T1000 (cell line): ENCODE measurements around the gene CFAP97D2.
"Not testable (repeated sequence)": the region's sequence is repeated elsewhere in the genome, so short reads cannot be mapped to it uniquely, and the experiment has no call there.

Experiments used
- DNase-seq: peaks from one replicate; lab custom pipeline; 2025; ENCODE audit warnings: mixed read lengths; lab: John Stamatoyannopoulos, UW

CFAP97D2 gene

DNA sequence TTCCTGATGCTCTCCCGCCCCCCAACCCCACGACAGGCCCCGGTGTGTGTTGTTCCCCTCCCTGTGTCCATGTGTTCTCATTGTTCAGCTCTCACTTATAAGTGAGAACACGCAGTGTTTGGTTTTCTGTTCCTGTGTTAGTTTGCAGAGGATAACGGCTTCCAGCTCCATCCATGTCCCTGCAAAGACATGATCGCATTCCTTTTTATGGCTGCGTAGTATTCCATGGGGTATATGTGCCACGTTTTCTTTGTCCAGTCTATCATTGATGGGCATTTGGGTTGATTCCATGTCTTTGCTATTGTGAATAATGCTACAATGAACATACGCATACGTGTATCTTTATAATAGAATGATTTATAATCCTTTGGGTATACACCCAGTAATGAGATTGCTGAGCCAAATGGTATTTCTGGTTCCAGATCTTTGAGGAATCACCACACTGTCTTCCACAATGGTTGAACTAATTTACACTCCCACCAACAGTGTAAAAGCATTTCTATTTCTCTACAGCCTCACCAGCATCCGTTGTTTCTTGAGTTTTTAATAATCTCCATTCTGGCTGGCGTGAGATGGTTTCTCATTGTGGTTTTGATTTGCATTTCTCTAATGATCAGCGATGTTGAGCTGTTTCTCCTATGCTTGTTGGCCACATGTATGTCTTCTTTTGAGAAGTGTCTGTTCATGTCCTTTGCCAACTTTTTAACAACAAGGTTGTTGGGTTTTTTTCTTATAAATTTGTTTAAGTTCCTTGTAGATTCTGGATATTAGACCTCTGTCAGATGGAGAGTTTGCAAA is 20.0 kb upstream of the CFAP97D2 start:
- DNase-seq = not testable (repeated sequence)

DNA sequence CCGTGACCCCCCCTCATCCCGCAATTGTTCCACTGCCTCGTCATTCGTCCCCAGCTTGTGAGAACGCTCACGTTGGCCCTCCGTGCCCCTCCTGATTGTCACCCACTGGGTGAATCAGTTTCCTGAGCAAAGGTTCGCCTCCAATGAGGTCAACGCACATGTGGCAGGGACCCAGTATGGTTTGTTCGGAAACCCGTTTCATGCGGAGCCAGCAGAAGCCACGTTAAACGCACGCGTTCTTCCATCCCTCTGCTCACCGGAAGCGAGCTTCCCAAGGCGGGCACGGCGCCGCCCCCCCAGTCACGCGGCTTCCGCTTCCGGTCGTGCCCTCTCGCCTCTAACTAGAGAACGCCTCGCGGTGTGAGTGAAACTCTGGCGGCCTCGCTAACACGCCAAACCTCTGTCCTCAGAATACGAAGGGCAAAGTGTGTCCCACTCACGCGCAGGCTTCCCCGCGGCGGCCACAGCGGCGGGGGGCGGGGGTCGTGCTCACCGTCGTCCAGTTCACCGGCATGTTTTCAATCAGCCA is 18.0 kb upstream of the CFAP97D2 start:
- no peak for DNase-seq

DNA sequence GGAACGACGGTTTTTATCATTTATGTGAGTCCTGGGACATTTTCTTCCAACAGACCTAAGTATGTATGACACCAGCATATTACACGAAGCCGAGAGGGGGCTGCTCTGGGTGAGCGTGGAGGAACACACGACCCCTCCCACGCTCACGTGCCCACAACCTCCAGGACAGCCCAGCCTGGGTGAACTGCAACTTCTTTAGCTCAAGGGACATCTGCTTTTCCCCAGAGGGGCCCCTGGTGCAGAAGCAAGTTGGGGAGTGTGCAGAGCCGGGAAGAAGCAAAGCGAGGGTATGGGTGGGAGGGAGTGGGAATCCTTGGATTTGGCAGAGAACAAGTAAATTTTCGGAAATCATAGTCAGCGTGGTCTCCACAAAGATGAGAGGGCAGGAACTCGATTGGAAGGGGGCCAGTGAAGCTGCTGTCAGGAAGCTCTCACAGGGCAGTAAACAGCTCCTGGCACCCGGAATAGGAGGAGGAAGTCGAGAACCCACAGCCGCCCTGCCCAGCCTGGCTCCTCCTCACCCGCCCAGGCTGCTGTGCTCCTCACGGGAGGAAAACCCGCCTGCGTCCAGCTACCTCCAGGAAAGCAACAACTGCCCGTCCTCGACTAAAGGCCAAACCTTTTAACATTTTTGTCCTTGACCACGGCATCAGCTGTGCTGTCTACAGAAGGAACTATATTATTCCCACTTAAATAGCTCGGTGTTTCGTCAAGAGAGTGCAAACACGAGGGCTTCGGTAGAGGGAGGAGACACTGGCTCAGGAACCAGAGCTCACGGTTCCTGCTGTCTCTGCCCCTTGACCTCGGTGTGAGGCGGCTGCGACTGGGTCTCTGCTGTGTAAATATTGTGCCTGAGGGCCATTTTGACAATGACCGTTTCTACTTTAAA is 17.2 kb upstream of the CFAP97D2 start:
- DNase-seq = no peak

DNA sequence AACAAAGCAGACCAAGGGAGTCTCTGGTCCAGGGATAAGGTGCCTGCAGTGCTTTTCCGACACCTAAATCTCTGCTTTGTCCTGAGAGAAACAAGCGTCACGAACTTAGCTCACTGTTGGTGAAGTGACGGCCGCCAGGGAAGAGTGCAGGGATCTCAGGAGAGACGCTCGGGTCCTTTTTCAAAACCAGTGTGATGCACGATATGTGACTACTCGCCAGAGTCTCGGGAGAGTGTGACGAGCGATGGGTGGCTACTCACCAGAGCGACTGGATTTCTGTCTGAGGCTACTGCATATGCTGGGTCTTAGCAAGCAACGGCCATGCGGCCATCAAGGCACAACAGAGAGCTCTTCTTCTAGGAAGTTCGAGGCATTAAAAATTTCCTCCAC is 16.5 kb upstream of the CFAP97D2 start:
- no peak for DNase-seq

DNA sequence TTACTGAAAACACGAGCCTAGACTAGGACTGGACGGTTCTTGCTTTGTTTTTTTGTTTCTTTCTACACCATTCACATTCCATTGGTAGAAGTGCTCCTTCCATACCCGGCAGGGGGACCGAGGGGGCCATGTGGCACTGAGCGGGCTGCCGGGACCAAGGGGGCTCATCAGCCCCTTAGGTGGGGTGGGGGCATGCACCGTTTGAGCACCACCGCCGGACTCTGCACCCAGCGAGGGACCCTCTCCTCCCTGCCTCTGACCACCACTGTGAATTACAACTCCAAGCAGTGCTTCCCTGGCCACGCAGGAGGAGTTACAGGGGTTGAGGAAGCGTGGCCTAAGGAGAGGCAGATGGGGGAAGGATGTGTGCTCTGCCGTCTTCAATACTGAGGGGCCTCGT is 15.0 kb upstream of the CFAP97D2 start:
- DNase-seq = no peak

DNA sequence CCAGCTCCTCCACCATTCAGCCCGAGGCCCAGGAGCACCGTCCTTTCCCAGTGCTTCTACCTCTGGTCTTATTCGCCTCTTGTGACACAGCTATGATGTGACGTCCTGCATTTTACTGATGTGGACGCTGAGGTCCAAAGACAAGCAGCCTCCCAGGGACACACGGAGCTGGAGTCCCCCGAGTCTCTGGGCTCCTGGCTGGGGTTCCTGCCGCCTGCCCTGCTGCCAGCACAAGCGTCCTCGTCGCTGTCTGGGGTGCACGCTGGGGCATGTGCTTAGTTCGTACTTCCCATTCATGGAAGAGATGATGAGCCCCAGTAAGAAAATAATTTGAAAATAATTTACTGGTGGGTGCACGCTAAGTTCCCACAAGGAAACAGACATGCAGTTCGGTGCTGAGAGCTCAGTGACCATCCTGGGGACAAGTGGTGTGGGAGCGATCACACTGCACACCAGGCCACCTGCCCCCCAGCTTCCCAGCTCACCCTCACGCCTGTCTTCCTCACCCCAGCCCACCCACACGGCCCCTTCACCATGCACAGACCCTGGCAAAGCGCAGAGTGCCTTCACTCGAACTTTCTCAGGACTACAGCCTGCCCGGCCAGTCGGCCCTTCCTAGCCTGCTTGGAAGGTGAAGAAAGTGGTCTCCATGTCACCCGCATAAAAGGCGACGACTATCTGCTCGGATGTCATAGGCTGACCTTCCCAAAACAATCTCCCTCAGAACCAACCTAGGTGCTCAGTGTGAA is 14.2 kb upstream of the CFAP97D2 start:
- DNase-seq = no peak

DNA sequence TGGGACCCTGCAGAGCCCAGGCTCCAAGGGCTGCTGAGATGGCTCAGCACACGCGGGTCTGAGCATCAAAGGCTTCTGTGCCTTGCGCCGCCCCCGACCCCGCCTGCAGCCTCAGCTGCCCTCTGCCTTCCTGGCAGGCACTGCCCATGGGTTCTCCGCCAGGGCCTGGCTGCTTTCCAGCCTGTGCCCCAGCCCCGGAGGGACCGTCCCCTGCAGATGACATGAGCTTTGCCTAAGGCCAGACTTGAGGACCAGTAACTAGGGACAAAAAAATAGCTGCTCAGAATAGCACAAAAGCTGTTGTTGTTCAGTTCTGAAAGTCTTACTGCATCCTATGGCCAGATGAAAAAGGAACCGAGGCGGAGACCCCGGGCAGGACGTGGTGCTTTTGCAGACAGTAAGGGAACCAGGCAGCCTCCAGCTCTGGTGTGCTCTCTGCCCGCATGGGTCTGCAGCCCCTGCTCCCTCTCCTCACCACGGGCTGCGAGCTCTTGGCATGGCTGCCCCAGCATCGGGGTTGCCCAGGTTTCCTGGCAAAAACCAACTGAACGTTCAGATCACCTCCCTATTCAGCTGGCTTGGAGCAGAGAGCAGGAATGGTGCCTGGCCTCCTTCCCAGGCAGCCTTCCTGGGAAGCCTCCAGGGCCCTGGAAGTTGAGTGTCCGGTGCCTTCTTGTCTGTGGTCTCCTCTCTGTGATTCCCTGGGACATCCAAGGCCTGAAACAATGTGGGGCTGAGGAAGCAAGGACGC is 12.5 kb upstream of the CFAP97D2 start:
- DNase-seq = no peak

DNA sequence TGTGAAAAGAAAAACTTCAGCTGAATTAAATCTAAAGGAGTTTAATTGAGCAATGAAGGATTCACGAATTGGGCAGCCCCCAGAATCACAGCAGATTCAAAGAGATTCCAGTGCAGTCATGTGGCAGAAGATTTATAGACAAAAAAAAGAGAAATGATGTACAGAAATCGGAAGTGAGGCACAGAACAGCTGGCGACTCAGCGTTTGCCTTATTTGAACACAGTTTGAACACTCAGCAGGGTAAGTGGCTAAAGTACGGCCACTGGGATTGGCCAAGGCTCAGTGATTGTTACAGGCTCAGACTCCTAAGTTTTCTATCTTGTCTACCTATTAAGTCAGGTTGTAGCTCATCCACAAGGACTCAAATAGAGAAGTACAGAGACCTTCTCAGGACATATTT is 11.6 kb upstream of the CFAP97D2 start:
- no peak for DNase-seq

DNA sequence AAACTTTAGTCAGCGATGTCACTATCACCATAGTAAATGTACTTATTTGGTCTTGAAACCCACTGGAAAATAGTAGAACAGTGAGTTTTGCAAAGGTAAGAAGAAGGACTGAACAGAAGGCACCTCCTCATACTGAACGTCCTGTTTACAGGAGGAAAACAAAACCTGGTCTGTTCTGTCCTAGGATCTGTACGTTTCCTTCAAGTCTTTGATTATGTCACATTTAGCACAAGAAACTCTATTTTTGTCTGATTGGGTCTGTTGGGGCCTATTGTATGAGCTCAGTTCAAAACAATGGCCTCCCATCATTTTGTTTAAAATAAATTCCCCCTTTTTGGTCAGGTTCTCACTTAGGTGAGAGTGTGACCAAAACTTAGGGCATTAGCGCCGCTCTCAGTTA is 11.2 kb upstream of the CFAP97D2 start:
- DNase-seq = no peak

DNA sequence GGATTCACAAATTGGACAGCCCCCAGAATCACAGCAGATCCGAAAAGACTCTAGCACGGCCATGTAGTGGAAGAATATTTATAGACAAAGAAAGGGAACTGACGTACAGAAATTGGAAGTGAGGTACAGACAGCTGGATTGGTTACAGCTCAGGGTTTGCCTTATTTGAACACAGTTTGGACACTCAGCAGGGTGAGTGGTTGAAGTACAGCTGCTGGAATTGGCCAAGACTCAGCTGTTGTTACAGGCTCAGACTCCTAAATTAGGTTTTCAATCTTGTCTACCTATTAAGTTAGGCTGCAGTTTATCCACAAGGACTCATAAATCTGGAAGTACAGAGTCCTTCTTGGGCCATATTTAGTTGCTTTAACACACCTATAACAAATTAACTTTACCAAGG is 5.8 kb upstream of the CFAP97D2 start:
- no peak for DNase-seq

DNA sequence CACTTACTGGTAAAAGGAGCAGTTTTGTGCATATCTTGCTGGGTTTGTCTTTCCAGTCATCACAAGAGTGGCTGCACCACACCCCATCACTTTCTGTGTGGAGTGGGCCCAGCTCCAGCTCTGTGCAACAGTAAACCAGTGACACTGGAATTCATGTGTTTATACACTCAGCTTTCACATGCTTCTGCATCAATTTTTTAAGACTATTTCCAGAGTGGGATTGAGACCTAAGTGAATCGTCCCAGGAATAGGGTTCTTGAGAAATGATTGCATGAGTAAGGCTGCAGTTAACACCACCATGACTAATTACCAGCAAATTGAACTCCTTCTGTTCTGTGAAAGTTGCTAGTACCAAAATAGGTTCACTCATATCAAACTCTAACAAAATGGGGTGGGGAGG is 5.3 kb upstream of the CFAP97D2 start:
- no peak for DNase-seq

DNA sequence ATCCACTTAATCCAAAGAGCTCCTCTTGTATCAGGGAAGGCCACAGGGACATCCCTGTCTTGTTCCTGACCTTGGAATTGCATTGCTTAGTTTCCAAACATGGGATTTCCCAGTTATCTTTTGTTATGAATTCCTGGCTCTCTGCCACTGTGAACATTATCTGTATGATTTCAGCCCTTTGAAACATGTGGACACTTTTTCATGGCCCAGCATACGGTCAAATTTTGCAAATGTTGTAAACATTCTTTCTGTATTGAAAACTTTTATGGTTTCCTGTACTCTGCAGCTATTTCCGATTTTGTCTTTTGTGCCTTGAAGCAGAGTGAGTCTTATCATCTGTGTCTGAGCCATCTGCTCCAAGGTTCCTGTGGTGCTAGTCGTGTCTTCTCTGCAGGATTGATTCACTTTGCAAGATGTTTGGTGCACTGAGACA is 4.5 kb upstream of the CFAP97D2 start:
- DNase-seq = no peak

DNA sequence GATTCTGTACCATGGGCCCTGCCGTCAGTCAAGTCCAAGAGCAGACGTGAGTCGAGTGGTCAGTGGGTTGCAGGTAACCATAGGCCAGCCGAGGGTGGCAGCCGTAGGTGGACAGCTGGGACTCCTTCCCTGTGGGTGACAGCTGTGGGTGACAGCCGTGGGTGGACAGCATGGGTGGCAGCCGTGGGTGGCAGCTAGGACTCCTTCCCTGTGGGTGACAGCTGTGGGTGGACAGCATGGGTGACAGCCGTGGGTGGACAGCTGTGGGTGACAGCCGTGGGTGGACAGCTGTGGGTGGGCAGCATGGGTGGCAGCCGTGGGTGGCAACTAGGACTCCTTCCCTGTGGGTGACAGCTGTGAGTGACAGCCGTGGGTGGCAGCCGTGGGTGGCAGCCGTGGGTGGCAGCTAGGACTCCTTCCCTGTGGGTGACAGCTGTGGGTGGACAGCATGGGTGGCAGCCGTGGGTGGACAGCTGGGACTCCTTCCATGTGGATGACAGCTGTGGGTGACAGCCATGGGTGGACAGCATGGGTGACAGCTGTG is 2.6 kb upstream of the CFAP97D2 start:
- DNase-seq = not testable (repeated sequence)

DNA sequence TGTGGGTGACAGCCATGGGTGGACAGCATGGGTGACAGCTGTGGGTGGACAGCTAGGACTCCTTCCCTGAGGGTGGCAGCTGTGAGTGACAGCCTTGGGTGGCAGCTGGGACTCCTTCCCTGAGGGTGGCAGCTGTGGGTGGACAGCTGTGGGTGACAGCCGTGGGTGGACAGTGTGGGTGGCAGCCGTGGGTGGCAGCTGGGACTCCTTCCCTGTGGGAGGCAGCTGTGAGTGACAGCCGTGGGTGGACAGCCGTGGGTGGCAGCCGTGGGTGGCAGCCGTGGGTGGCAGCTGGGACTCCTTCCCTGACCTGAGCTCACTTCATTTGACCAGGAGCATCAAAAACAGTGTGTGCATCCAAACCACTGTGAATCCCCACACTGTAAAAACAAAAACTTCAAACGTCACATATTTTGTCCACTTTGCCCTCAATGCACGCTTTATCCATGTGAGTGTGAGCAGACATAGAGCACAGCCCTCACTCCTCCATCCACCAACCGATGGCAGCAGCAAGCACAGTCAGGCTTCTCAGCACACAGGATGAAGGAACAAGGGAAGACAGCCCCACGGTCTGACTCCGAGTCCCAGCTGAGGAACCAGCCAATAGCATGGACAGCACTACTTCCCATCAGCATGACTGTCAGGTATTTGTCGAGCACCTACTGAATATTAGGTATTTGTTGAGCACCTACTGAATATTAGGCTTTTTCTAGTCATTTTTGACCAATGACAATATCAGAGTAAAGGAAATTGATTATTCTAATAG is 1.6 kb upstream of the CFAP97D2 start:
- no peak for DNase-seq

DNA sequence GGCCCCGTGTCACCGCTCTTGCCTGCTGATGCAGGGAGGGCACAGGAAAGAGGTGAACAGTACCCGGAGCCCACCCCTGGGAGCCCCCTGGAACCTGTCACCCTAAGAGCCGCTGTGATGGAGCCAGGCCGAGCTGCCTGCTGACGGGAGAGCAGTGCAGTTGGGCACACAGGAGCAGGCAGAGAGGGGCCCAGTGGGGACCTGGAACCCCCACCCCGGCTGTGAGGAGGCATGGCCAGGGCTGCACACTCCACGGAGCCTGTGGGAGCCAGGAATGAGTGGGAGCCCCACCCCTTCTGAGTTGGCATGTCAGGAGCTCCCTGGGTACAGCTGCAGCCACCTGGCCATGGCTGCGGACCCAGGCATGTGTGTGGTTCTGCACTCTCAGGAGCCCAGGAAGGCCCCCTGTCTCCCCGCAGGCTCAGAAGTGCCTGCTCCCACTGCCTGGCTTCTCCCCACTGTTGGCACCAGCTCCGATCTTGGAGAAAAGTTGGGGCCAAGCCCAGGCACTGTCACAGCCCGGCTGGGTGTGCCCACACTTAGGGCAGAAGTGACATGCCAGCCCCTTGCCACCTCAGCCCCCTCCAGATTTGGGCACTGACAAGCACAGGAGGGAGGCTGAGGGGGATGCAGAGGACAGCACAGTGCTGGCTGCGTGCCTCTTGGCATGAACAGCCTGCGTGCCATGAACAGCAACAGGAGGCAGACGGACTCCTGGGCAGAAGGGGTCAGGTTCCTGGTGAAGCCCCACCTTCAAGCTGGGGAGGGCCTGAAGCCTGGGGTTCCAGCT is 6.3 kb downstream of the CFAP97D2 start:
- DNase-seq = no peak

DNA sequence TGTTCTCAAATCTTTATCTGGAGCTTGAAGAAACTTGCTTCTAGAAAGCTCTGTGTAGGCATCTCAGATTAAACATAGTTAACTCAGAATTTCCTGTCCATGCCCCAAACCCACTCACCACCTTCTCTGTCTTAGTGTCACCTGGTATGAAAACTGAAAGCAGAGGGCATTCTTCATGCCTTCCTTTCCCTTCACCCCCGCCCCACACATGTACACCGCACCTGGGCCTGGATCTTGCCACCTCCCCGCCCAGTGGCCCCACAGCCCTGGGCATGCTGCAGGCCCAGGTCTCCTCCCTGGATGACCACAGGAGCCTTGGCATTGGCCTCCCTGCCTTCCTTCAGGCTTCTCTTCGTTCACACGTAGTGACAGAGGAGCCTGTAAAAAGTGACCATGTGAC is 15.8 kb downstream of the CFAP97D2 start:
- no peak for DNase-seq

DNA sequence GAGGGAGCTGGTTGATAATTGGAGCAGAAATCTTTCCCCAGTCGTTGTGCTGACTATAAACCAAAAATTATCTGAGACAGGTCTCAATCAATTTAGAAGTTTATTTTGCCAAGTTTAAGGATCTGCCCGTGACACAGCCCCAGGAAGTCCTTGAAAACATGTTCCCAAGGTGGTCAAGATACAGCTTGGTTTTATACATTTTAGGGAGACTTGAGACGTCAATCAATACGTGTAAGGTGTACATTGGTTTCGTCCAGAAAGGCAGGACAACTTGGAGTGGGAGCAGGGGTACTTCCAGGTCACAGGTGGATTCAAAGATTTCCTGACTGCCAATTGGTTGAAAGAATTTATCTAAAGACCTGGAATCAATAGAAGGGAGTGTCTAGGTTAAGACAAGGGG is 17.6 kb downstream of the CFAP97D2 start:
- DNase-seq = no peak

DNA sequence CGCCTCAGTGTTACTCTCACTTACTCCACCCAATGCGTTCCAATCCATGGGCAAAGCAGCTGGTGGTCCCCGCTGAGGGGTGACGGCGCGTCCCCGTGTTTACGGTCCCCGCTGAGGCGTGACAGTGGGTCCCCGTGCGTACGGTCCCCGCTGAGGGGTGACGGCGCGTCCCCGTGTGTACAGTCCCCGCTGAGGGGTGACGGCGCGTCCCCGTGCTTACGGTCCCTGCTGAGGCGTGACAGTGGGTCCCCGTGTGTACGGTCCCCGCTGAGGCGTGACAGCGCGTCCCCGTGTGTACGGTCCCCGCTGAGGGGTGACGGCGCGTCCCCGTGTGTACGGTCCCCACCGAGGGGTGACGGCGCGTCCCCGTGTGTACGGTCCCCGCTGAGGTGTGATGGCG is 19.5 kb downstream of the CFAP97D2 start:
- no peak for DNase-seq

DNA sequence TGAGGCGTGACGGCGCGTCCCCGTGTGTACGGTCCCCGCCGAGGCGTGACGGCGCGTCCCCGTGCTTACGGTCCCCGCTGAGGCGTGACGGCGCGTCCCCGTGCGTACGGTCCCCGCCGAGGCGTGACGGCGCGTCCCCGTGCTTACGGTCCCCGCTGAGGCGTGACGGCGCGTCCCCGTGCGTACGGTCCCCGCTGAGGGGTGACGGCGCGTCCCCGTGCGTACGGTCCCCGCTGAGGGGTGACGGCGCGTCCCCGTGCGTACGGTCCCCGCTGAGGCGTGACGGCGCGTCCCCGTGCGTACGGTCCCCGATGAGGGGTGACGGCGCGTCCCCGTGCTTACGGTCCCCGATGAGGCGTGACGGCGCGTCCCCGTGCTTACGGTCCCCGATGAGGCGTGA is 20.5 kb downstream of the CFAP97D2 start:
- DNase-seq = not testable (repeated sequence)

DNA sequence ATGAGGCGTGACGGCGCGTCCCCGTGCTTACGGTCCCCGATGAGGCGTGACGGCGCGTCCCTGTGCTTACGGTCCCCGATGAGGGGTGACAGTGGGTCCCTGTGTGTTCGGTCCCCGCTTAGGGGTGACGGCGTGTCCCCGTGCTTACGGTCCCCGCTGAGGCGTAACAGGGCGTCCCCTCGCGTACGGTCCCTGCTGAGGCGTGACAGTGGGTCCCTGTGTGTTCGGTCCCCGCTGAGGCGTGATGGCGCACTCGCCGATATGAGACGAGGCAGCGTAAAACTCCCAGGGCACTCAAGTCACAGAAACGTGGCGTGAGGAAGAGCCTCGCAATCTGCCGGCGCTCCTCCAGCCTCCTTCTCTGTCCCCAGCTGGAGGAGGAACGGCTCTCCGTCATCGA is 20.9 kb downstream of the CFAP97D2 start:
- DNase-seq = no peak
